NCI-H2227 treated with DMSO at 0.1 percent for 48 hours (cell line): Measurements from ENCODE around the gene FTHL17.

Experiments
- DNase-seq: peaks from one replicate; lab custom pipeline; 2025; lab: John Stamatoyannopoulos, UW

The FTHL17 gene

DNA sequence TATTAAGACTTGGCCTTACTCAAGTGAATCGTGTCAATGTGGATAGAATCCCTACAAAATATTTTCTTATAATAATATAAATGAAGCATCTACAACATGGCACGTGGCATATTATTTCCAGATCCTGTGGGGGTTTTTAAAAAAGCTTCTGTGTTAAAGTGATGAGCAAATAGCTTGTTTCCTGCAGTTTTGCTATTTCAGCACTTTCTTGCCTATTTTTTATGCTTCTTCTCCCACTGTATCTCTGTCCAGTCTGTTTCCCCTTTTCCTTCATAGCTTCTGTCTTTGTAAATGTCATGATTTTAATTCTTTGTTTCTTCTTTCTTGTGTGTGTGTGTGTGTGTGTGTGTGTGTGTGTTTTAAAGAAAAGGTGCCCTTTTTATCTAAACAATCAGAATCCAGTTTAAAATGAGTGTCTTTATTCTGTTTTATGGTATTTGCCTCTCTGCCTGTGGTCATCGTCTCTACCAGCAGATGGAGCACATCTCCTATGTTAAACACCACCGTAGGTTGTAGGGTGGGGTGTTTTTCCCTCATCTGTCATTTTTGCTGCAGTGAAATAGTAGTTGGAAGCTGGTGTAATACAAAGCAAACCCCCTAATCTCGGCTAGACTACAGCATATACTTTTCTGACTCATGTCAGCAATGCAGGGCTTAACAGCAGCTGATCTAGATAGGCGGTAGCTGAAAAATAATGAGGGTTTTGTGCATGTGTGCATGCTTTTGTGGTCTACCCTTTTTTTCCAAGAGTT lies 33.1 kb downstream of the FTHL17 start:
- no peak for DNase-seq

DNA sequence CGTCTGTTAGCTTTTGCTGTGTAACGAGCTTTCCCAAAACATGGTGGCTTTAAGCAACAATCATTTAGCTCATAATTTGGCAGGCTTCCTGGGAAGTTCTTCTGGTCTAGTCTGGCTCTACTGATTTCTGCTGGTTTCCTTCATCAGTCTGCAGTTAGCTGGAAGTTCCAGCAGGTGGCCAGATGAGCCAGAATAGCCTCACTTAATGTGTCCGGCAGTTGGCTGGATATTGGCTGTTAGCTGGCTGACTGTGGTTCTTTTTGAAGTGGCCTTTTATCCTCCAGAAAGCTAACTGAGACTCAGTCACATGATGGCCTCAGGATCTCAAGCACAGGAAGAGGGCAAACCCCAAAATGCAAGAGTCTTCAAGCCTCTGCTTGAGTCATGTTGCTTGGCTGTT lies 34.9 kb downstream of the FTHL17 start:
- DNase-seq, result no peak

DNA sequence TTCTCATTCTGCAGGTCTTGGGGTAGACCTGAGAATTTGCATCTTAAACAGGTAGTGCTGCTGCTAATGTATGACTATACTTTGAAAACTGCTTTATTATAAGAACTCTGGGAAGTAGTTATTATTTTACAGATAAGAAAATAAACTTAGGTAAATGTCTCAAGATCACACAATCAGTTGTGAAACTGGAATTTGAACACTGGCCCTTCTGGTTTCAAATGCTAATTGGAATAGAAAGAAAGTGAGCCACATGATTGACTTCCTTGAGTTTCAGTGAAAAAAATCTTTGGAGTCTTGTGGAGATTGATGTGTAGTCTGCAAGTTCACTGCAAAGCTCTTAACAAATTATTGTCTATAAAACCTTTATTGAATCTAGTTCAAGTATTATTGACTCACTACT lies 44.5 kb downstream of the FTHL17 start:
- DNase-seq, result no peak

DNA sequence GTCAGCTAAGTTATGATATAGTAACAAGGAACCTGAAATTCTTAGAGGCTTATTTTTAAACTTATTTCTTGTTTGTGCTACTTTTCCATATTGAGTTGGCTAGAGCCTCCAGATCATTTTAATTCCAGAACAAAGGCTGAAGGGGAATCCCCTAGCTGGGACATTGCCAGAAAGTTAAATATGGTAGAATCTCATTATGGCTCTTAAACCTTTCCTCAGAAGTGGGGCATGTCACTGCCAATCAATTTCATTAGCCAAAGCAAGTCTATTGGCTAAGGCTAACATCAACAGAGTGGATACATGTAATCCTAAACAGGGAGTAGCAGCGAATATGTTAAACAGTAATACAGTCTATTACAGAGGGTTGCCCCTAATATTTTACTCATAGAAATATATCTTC lies 47.0 kb downstream of the FTHL17 start:
- DNase-seq, result no peak

DNA sequence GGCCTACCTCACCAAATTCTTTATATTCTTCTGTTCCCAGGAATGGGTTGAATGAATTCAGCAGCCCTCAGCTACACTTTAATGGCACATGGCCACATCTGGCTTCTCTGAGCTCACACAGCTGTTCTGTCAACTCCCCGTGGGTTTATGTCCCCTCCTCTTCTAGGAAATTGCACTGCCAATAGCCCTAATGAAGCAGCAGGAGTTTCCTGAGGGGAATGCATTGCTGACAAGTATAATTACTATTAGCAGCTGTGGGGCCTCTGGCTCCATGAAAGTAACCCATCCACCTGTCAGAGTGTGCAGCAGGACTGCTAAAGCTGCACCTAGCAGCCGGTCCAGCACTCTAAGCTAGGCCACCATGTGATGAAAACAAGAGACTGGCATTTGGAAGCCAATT lies 50.3 kb downstream of the FTHL17 start:
- no peak for DNase-seq
